HG03460 (cell line): Measurements from ENCODE around the gene MID1.
"Not testable (repeated sequence)": the region's sequence is repeated elsewhere in the genome, so short reads cannot be mapped to it uniquely, and the experiment has no call there.

ENCODE experiments used
- ATAC-seq: cut with Tn5 transposase; IDR thresholded peaks from one replicate; pipeline ENCODE4 v1.9.1; 2021; ENCODE audit not compliant: unreplicated experiment

MID1 gene

DNA sequence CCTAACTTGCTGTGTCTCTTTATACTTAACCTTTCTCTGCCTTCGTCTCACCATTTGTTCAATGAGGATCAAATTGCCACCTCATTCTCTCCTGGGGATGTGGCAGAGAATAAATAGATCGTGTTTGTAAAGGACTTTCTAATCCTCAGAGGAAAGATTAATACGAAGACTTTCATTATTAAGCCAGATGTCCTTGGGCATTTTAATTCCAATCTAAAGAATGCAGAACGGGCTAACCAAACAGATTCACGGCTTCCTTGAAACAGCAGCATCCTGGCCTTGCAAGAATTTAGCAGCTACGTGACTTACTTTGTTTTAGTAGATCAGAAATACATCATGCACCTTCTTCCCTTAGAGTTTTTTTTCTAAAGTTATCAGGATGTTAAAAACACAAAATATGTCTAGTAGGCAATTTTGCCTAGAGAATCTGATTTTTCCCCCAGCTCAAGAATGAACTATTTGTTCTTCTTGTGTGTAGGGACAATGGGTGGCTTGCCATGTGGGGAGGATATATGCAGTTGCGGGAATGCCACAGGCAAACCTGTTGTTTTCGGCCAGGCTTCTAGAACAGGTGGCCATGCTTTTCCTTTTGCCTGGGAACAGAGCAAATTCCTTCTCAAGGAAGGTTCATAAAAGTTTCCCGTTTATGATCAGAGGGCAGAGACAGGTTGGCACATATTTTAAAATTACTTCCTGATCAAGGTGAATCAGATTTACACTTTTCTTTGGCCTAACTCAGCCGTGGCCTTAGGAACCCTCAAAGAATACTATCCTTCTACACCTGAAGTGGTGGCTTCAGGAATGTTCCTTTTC lies 3.0 kb downstream of the MID1 start:
- ATAC-seq = no peak

DNA sequence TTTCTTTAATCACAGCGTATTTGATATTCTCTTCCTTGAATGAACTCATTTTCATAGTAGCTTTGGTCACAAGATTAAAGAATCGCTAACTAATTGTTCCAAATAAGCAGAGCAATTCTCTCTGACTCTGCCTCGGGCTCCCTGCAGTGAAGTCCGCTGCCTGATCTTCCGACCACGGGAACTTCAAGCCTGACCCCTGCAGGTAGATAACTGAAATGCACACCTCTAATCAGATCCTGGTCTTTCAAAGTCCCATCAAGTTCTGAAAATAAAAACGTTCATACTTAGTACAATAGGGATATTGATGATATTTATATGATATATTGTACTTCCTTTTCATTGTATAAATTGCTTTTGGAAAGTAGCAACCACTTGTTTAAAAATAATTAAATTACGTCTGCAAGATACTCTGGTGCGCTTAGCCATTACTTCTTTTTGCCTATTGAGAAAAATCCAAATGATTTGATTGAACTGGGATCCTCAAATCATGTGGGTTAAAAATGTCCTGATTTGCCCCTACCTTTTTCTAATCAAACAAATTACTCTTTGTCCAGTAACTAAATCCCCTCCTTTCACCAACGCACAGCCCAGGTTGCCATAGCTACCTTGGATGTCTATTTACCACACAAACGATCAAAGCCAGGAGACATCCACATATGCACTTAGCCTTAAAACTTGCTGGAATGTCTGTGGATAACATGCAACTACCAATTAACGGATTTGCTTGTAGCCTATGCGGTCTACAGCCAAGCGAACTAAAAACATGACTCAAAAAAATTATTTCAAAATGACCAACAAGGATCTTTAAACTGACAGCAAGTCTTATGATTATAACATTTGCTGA lies 4.2 kb downstream of the MID1 start:
- ATAC-seq = no peak

DNA sequence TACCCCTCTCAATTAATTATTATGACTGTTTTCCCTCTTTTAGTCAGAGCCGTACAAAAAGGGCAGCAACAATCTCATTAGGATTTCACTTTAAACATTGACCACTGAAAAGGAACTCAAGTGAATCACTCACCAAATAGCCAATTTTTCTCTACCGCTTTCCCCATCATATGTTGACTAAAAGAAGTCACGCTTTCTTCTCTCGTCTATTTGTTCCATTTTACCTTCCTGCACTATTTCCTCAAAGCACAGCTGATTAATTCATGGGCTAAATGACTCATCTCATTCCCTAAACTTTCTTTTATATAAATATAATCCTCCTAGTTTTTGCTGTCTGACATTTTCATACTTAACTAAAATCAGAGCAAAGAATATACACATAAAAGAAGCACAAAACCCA lies 8.2 kb downstream of the MID1 start:
- ATAC-seq = no peak

DNA sequence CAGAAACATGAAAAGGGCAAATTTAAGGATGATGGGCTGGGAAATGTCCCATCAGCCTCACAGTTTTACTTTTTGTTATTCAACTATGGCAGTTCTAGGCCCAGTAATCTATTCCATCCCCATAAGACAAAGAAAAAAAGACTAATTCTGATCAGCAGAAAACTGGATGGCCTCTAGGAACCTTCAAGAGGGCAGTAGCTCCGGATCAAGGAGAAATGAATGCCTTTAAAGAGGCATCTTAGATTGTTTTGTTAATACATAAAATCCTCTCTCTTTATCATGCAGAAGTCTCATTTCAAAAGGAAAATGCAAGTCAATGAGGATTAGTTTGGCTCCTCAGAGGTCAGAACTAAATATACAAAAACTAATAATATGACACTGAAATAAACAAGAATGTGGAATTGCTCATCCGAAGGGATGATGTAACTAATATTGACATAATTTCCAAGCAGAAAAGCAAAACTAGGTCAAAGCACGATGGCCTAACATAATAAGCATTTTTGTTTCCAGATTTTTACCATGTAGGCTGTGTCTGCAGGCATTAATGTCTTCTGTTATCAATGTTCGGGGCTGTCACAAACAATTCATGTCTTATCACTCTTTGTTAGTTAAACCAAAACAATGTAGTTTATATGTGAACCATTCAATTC lies 8.8 kb downstream of the MID1 start:
- no peak for ATAC-seq

DNA sequence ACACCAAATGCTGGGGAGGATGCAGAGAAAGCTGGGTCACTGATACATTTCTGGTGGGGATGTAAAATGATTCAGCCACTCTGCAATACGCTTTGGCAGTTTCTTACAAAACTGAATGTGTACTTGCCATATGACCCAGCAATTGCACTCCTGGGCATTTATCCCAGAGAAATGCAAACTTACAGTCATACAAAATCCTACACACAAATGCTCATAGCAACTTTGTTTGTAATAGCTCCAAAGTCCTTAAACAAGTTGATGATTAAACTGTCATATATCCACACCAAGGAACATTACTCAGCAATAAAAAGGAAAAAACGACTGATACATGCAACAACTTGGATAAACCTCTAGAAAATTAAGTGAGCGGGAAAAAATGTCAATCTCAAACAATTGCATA lies 12.3 kb downstream of the MID1 start:
- no peak for ATAC-seq

- no peak for ATAC-seq
Measured at GRCh38 chrX:10607233-10607632, 13.2 kb downstream of the MID1 start.

- no peak for ATAC-seq
Measured at GRCh38 chrX:10603612-10604011, 16.8 kb downstream of the MID1 start.

DNA sequence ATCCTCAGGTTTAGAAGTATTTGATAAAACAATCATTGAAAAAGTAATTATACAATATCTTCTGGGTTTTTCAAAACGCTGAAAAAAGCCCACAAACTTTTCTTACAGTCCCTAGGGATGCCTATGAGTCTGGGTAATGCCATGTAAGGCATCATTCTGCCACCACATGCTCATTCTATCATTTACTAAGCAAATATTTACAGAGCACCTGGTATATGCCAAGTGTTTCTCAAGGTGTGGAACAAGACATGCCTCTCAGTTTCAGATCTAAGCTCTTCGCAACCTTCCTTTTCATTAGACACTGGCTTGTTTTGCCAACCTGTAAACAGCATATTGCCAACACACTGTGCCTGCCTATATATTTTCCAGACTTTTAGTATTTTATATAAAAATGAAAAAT lies 17.7 kb downstream of the MID1 start:
- no peak for ATAC-seq

DNA sequence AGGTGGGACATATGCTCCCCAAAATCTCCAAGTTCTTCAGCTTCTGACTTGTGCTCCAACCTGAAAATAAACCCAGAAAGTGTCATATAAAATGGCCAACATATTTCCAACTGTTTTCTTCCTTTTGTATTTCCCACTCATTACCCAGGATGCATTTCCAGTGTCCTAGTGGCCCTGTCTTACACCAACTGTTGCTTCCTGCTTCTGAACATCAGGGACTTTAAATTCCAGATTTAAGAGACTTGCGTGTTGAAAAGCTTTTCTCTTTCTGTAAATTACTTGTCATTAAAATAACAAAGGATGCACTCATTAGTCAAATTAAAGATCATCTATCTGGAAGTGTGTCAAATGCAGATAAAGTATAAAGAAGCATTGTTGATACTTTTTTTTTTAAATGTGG lies 19.9 kb downstream of the MID1 start:
- ATAC-seq = no peak

GRCh38 chrX:10598540-10598939 lies 21.8 kb downstream of the MID1 start:
- no peak for ATAC-seq

- no peak for ATAC-seq
Measured at GRCh38 chrX:10597871-10598270, 22.5 kb downstream of the MID1 start.

- ATAC-seq = no peak
Measured at GRCh38 chrX:10591363-10592335, 28.7 kb downstream of the MID1 start.

GRCh38 chrX:10589787-10590186 lies 30.6 kb downstream of the MID1 start:
- not testable (repeated sequence) for ATAC-seq

DNA sequence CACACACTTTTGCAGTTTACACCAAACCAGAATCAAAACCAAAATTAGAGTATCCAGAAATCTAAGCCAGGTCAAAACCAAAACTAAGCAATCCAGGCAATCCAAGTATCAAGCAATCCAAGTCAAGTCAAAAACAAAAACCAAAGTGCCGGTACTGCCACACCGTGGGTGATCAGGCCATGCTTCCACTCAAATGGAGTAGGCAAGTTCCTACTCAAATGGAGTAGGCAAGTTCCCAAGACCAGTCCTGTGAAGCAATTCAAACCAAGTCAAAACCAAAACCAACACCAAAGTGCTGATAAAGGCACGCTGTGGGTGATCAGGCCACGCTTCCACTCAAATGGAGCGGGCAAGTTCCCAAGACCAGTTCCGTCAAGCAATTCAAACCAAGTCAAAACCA lies 31.3 kb downstream of the MID1 start:
- ATAC-seq = no peak

DNA sequence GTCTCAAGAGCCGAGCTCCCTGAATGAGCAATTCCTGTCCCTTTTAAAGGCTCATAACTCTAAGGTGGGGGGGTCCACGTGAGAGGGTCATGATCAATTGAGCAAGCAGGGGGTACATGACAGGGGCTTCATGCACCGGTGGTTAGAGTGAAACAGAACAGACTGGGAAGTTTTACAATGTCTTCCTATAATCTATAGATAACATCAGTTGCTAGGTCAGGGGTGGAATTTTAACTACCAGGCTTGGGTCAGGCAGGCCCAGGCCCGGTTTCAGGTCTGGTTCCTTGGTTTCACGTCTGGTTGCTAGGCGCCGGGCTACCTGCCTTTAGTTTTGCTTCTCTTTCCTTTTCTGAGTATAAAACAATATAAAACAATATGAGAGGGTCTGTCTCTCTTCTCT lies 35.5 kb downstream of the MID1 start:
- ATAC-seq = not testable (repeated sequence)

DNA sequence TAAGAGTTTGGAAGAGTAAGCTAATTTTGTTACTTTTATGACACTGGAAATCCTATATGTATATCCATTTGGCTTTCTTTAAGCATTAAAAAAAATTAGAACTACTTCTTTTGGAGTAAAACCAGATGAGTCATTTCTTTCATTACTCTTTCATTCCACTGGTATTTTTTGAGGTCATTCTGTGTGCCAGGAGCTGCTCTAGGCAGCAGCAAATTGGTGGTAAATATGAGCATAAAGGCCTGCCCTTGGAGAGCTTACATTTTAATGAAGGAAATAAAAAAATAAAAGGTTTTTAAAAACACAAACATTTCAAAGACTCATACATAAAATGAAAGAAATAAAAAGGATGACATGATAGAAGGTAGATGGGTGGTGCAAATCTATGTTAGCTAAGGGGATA lies 37.4 kb downstream of the MID1 start:
- no peak for ATAC-seq

GRCh38 chrX:10582215-10582733 lies 38.1 kb downstream of the MID1 start:
- ATAC-seq = no peak

DNA sequence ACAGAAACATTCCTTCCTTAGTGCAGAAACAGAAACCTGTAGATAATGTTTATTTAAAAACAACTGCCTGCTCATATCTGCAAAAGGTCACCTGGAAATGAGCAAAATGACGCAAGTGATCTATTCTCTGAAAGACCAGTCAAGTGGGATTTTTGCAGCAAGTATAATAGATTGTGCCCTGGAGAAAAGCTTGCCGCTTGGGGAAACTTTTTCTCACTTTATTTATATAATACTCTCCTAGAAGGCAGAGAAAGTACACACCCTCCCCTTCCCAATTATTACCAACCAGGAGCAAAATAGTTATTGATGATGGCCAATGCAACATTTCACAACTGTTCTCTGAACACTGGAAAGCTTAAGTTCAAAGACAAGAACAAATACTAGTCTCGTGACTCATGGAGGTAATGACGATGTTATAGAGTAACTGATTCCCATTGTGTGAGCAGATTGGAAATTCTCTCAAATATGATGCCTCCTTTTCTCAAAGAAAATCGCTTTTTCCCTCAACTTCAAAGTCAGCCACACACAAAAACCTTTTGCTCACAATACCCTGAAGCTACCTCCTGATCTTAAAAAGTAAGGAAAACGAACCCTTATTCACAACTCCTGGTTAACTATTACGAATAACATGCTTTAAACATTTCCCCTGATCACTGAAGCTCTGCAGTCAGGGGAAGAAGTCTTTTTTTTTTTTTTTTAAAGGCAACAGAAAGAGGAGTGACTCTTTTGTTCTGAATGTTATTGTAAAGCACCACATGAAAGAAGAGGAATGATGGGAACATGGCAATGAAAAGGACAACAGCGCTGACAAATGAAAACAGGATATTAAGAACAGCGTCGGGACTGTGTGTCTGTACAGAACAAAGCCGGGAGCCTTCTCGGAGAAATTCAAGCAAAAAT lies 41.0 kb downstream of the MID1 start:
- ATAC-seq = no peak

DNA sequence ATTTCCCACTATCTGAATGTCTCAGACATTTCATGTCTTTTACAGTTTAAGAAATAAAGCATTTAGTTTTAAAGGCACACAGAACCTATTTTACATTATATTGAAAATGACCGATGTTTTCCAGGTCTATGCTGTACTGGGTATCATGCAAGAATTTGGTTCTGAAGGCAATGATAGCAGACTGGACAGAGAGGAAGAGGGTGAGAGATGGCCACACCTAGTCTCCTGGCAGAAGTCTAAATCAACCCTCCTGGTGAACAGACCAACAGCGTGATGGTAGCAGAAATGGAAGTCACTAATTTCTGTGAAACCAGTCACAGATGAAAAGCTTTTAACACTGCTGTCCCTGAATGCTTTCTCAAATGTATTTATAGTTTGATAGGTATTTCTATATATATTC lies 41.9 kb downstream of the MID1 start:
- no peak for ATAC-seq
